Mesendoderm (in vitro differentiated cells): Measurements from ENCODE around the gene ZNF837.

Source experiments
- DNase-seq: peaks from one replicate; pipeline ENCODE4 v3.0.0; 2013
- H2AK5ac ChIP-seq: 2 replicates; pipeline ENCODE4 v1.6.1; 2013; ENCODE audit warnings: low read length, inconsistent platforms
- H2BK120ac ChIP-seq: 2 replicates; pipeline ENCODE4 v1.6.1; 2013; ENCODE audit warnings: low read depth, mild to moderate bottlenecking, low read length, moderate library complexity, mixed read lengths
- H2BK15ac ChIP-seq: replicated peaks from 2 replicates; pipeline ENCODE4 v1.6.1; 2013; ENCODE audit warnings: low read depth, mild to moderate bottlenecking, moderate library complexity
- H2BK5ac ChIP-seq: 2 replicates; pipeline ENCODE4 v1.6.1; 2013; ENCODE audit warnings: low read length, inconsistent platforms
- H3K18ac ChIP-seq: 2 replicates; pipeline ENCODE4 v1.6.1; 2013; ENCODE audit warnings: mild to moderate bottlenecking, low read length, mixed read lengths
- H3K23ac ChIP-seq: one replicate; pipeline ENCODE4 v1.6.1; 2013; ENCODE audit warnings: low read length
- H3K27ac ChIP-seq: 2 replicates; pipeline ENCODE4 v1.5.1; 2013; ENCODE audit warnings: low read depth, mild to moderate bottlenecking, inconsistent platforms, low read length, moderate library complexity
- H3K27me3 ChIP-seq: 2 replicates; pipeline ENCODE4 v1.6.1; 2013; ENCODE audit warnings: low read length, control low read depth, mild to moderate bottlenecking, inconsistent platforms; ENCODE audit not compliant: insufficient read depth, poor library complexity
- H3K36me3 ChIP-seq: 2 replicates; pipeline ENCODE4 v1.6.1; 2013; ENCODE audit warnings: low read length, inconsistent platforms; ENCODE audit not compliant: control insufficient read depth, insufficient read depth
- H3K4ac ChIP-seq: one replicate; pipeline ENCODE4 v1.6.1; 2013; ENCODE audit warnings: low read depth, mild to moderate bottlenecking, low read length, moderate library complexity
- H3K4me1 ChIP-seq: 2 replicates; pipeline ENCODE4 v1.6.1; 2013; ENCODE audit warnings: low read depth, low read length, inconsistent platforms; ENCODE audit not compliant: control insufficient read depth
- H3K4me2 ChIP-seq: 2 replicates; pipeline ENCODE4 v1.6.1; 2013; ENCODE audit warnings: low read length
- H3K4me3 ChIP-seq: 2 replicates; pipeline ENCODE4 v1.5.1; 2013; ENCODE audit warnings: mild to moderate bottlenecking, low read length
- H3K56ac ChIP-seq: one replicate; pipeline ENCODE4 v1.6.1; 2013; ENCODE audit warnings: low read length
- H3K79me1 ChIP-seq: 2 replicates; pipeline ENCODE4 v1.6.1; 2013; ENCODE audit warnings: low read length, inconsistent platforms
- H3K79me2 ChIP-seq: 2 replicates; pipeline ENCODE4 v1.6.1; 2013; ENCODE audit warnings: mild to moderate bottlenecking, low read length; ENCODE audit not compliant: control insufficient read depth, insufficient read depth
- H3K9ac ChIP-seq: 2 replicates; pipeline ENCODE4 v1.6.1; 2013; ENCODE audit warnings: low read length, inconsistent platforms
- H4K5ac ChIP-seq: one replicate; pipeline ENCODE4 v1.6.1; 2013; ENCODE audit warnings: low read length
- H4K8ac ChIP-seq: one replicate; pipeline ENCODE4 v1.6.1; 2013; ENCODE audit warnings: low read depth, mild to moderate bottlenecking, control low read depth, low read length, moderate library complexity
- WGBS: extraction: QIAGEN DNeasy Blood & Tissue Kit; methylation state at CpG from one replicate; pipeline ENCODE4 v1.1.7; 2013; ENCODE audit warnings: low lambda C conversion rate, missing lambda C conversion rate; ENCODE audit not compliant: insufficient coverage; ENCODE audit errors: extremely low coverage; 5-methylcytosine and 5-hydroxymethylcytosine counted together

Gene ZNF837

DNA sequence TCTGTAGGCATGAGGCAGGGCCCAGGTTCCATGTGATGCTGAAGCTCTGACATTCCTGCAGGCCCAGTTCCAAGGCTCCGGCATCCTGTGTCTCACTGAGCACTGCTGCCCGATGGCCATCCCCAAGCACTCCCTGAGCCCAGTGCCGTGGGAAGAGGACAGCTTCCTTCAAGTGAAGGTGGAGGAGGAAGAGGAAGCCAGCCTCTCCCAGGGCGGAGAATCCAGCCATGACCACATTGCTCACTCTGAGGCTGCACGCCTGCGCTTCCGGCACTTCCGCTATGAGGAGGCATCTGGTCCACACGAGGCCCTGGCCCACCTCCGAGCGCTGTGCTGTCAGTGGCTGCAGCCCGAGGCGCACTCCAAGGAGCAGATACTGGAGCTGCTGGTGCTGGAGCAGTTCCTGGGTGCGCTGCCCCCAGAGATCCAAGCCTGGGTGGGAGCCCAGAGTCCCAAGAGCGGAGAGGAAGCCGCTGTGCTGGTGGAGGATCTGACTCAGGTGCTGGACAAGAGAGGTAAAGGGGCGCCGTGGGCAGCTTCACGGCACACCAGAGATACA, 46.1 kb downstream of the ZNF837 start:
- no peaks in the 10 kb centered on the region for H3K36me3 ChIP-seq
- H2BK5ac ChIP-seq: no peak overlapping the region
- H3K4me3 ChIP-seq: no peak overlapping the region
- H3K27ac ChIP-seq: no peak overlapping the region
- H3K18ac ChIP-seq: no peak overlapping the region
- H3K79me2 ChIP-seq: no peaks in the 10 kb centered on the region
- no peak overlapping the region for H3K23ac ChIP-seq
- no peak overlapping the region for H2BK15ac ChIP-seq
- H3K56ac ChIP-seq: no peak overlapping the region
- H4K8ac ChIP-seq: no peak overlapping the region
- no peak overlapping the region for H2AK5ac ChIP-seq
- H3K27me3 ChIP-seq: no peaks in the 10 kb centered on the region
- no peak for DNase-seq
- H3K4ac ChIP-seq: no peak overlapping the region
- WGBS: no CpG with 5 or more reads among the region's 19 CpGs
- no peak overlapping the region for H2BK120ac ChIP-seq
- no peak overlapping the region for H3K9ac ChIP-seq
- no peak overlapping the region for H4K5ac ChIP-seq
- H3K4me2 ChIP-seq: no peak overlapping the region
- no peaks in the 10 kb centered on the region for H3K4me1 ChIP-seq
- H3K79me1 ChIP-seq: no peaks in the 10 kb centered on the region

DNA sequence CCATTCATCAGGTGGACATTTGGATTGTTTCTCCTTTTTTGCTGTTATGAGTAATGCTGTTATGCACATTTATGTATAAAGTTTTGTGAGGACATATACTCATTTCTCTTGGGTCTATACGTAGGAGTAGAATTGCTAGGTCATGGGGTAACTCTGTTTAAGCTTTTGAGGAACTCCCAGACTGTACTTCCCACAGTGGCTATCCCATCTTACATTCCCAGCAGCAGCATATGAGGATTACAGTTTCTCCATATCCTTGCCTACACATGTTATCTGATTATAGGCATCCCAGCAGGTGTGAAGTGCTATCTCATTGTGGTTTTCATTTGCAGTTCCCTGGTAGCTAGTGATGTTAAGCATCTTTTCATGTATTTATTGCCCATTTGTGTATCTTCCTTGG, 48.1 kb downstream of the ZNF837 start:
- Histone ChIP-seq H2BK120ac (no peak overlapping the region), H3K27me3 (no peaks in the 10 kb centered on the region), H3K4me3 (no peak overlapping the region), H3K9ac (no peak overlapping the region), H3K4me2 (no peak overlapping the region), H3K4ac (no peak overlapping the region), H3K27ac (no peak overlapping the region), H3K56ac (no peak overlapping the region), H4K5ac (no peak overlapping the region), H3K36me3 (no peaks in the 10 kb centered on the region), H2AK5ac (no peak overlapping the region), H4K8ac (no peak overlapping the region), H2BK15ac (no peak overlapping the region), H3K18ac (no peak overlapping the region), H3K23ac (no peak overlapping the region), H2BK5ac (no peak overlapping the region), H3K4me1 (no peaks in the 10 kb centered on the region), H3K79me2 (no peaks in the 10 kb centered on the region), H3K79me1 (peaks cover 2% of the 10 kb centered on the region)
- DNase-seq: no peak
- WGBS: no CpG with 5 or more reads among the region's 1 CpG

DNA sequence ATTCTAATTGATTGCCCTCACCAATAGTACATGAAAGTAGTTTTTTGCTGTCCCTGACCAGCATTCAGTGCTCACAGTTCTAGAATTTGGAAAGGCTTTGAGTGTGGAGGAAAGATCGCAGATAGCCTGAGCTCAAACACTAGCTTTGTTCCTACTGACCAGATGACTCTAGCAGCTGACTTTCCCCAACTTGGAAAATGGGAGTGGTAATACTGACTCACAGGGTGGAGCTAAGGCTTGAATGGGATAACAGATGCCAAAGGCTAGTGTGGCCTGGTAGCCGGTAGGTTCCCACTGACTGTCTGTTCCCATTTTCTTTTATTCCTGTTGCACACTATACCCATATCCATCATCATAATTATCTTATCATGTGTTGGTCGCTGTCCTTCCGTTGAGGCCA, 50.4 kb downstream of the ZNF837 start:
- Histone ChIP-seq H3K56ac (no peak overlapping the region), H3K79me2 (peaks cover 5% of the 10 kb centered on the region), H4K5ac (no peak overlapping the region), H2BK15ac (no peak overlapping the region), H3K4ac (no peak overlapping the region), H3K9ac (no peak overlapping the region), H3K27me3 (no peaks in the 10 kb centered on the region), H2BK5ac (no peak overlapping the region), H3K79me1 (peaks cover 11% of the 10 kb centered on the region), H3K27ac (no peak overlapping the region), H3K23ac (no peak overlapping the region), H3K4me1 (no peaks in the 10 kb centered on the region), H2BK120ac (no peak overlapping the region), H2AK5ac (no peak overlapping the region), H3K4me2 (no peak overlapping the region), H4K8ac (no peak overlapping the region), H3K4me3 (no peak overlapping the region), H3K36me3 (no peaks in the 10 kb centered on the region), H3K18ac (no peak overlapping the region)
- no CpG with 5 or more reads among the region's 4 CpGs for WGBS
- peak; percentile 50 for DNase-seq

DNA sequence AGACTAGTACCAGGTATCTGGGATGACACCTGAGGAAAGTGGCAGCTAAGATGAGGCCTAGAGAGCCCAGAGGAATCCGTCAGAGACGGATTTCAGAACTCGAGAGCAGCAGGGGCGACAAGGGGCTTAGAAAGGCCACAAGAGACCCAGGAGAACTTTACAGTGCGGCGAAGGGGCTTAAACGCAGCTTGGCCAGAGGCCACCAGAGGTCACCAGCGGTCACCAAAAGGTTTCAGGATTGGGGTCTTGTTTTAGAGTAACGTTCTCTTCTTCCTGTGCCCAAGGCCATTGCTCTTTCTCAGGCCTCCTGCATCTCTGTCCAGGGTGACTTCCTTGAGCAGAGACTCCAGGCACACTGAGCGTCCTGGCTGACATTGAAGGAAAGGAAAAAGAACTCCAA, 51.8 kb downstream of the ZNF837 start:
- DNase-seq: peak; percentile 81
- H2BK120ac ChIP-seq: no peak overlapping the region
- H4K8ac ChIP-seq: no peak overlapping the region
- H3K56ac ChIP-seq: peak overlapping the region; percentile 54
- H3K4me1 ChIP-seq: no peaks in the 10 kb centered on the region
- peaks cover 6% of the 10 kb centered on the region for H3K79me2 ChIP-seq
- no peak overlapping the region for H2AK5ac ChIP-seq
- no peak overlapping the region for H3K9ac ChIP-seq
- no peaks in the 10 kb centered on the region for H3K36me3 ChIP-seq
- no peak overlapping the region for H3K18ac ChIP-seq
- no peak overlapping the region for H3K4me2 ChIP-seq
- H4K5ac ChIP-seq: no peak overlapping the region
- no CpG with 5 or more reads among the region's 10 CpGs for whole genome bisulfite sequencing
- H3K23ac ChIP-seq: no peak overlapping the region
- no peak overlapping the region for H3K4me3 ChIP-seq
- H3K27ac ChIP-seq: no peak overlapping the region
- no peak overlapping the region for H2BK5ac ChIP-seq
- H2BK15ac ChIP-seq: no peak overlapping the region
- no peak overlapping the region for H3K4ac ChIP-seq
- H3K27me3 ChIP-seq: no peaks in the 10 kb centered on the region
- H3K79me1 ChIP-seq: peaks cover 16% of the 10 kb centered on the region

DNA sequence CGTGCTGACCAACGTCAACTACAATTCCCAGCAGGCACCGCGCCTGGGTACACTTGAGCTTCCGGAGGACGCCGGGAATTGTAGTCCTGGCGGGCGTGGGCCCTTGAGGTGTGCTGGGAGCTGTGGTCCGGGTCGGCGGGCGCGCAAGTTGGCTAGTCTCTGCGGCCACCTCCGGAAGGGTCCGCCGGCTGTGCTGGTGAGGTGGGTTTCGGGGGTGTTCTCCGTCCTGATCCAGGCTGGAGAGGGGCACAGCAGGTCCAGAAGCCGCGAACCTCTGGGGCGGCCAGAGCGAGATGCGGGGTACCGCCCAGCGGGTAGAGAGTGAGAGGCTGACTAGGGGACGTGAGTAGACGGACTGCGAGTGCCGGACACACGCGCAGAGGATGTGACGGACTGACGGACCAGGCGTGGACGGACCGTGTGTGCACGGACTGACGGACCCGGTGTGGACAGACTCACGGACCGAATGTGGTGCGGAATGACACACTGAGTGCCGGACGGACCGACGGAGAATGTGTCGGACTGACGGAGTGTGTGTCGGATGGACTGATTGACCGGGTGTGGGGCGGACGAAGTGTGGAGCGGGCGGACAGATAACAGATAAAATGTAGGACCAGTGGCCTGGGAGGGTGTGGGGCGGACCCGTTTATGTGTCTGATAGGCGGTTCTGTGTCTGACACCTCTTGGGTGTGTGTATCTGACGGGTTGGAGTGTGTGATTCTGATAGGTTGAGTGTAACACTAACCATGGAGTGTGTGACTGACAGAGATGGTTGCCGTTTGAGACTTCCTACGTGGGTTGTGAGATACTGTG, 53.7 kb downstream of the ZNF837 start, which contains the start of gene ZSCAN22:
TSS of gene ZSCAN22 (plus strand) at position 81 of the 813 bp plus-strand sequence. CDS start 7,809 bp downstream, outside the sequence.
- Histone ChIP-seq H2BK120ac (no peak within 1 kb of the TSS), H2BK15ac (no peak within 1 kb of the TSS), H3K4me2 (peak within 1 kb of the TSS; percentile 73), H3K4ac (no peak within 1 kb of the TSS), H3K9ac (peak within 1 kb of the TSS; percentile 94), H3K79me1 (peaks cover 16% of the 10 kb centered on the region), H3K4me3 (peak within 1 kb of the TSS; percentile 77), H2AK5ac (peak within 1 kb of the TSS; percentile 59), H3K56ac (peak within 1 kb of the TSS; percentile 99), H3K4me1 (no peaks in the 10 kb centered on the region), H3K18ac (no peak within 1 kb of the TSS), H3K23ac (peak within 1 kb of the TSS; percentile 89), H3K27me3 (no peaks in the 10 kb centered on the region), H3K36me3 (no peaks in the 10 kb centered on the region), H3K79me2 (peaks cover 6% of the 10 kb centered on the region), H2BK5ac (peak within 1 kb of the TSS; percentile 66), H4K5ac (no peak within 1 kb of the TSS), H4K8ac (no peak within 1 kb of the TSS), H3K27ac (no peak within 1 kb of the TSS)
- WGBS: no CpG with 5 or more reads among the region's 62 CpGs
- DNase-seq: peak; percentile 98
